ENCODE results near the gene CNTNAP2.

CNTNAP2 gene
- 0 to 9.7 (median 0) reads per million in 17 experiments for total RNA-seq

- DNase-seq: peak in 3 of 4 experiments; percentile 9 to 25 (median 16)
Measured at GRCh38 chr7:146116521-146117222, at the start of gene CNTNAP2. Gene CNTNAP2 (plus strand): TSS chr7:146116801. CDS start chr7:146116877, 76 bp downstream.

GRCh38 chr7:146067880-146068279 is 48.7 kb upstream of the CNTNAP2 start:
- DNase-seq: no peak

GRCh38 chr7:146074195-146074765 is 42.3 kb upstream of the CNTNAP2 start:
- no peak for DNase-seq

- no peak for DNase-seq
Measured at GRCh38 chr7:146076344-146076743, 40.3 kb upstream of the CNTNAP2 start.

GRCh38 chr7:146084086-146084485 is 32.5 kb upstream of the CNTNAP2 start:
- no peak for DNase-seq

GRCh38 chr7:146090023-146090645 is 26.5 kb upstream of the CNTNAP2 start:
- peak in 3 of 4 experiments; percentile 4 to 19 (median 15) for DNase-seq

- no peak for DNase-seq
Measured at GRCh38 chr7:146094356-146094755, 22.2 kb upstream of the CNTNAP2 start.

- no peak for DNase-seq
Measured at GRCh38 chr7:146096994-146097393, 19.6 kb upstream of the CNTNAP2 start.

- no peak for DNase-seq
Measured at GRCh38 chr7:146106319-146106718, 10.3 kb upstream of the CNTNAP2 start.

- no peak for DNase-seq
Measured at GRCh38 chr7:146112755-146113154, 3.8 kb upstream of the CNTNAP2 start.

GRCh38 chr7:146115548-146115850 is 1.1 kb upstream of the CNTNAP2 start:
- no peak for DNase-seq

- peak; percentile 3 to 45 (median 21) for DNase-seq
Measured at GRCh38 chr7:146115851-146116520, 615 bp upstream of the CNTNAP2 start.

- no peak for DNase-seq
Measured at GRCh38 chr7:146117576-146117975, 975 bp downstream of the CNTNAP2 start.

- DNase-seq: no peak
Measured at GRCh38 chr7:146119002-146119401, 2.4 kb downstream of the CNTNAP2 start.

- DNase-seq: no peak
Measured at GRCh38 chr7:146123715-146124114, 7.1 kb downstream of the CNTNAP2 start.

GRCh38 chr7:146126767-146127509 is 10.3 kb downstream of the CNTNAP2 start:
- DNase-seq: no peak

- DNase-seq: no peak
Measured at GRCh38 chr7:146129296-146129695, 12.7 kb downstream of the CNTNAP2 start.

GRCh38 chr7:146129997-146130396 is 13.4 kb downstream of the CNTNAP2 start:
- no peak for DNase-seq

- DNase-seq: no peak
Measured at GRCh38 chr7:146131701-146132100, 15.1 kb downstream of the CNTNAP2 start.

GRCh38 chr7:146136357-146136875 is 19.8 kb downstream of the CNTNAP2 start:
- DNase-seq: no peak

- no peak for DNase-seq
Measured at GRCh38 chr7:146138926-146139325, 22.3 kb downstream of the CNTNAP2 start.

GRCh38 chr7:146146831-146147486 is 30.4 kb downstream of the CNTNAP2 start:
- DNase-seq: no peak

All from suppressor macrophage (primary cell).